Right lobe of liver (tissue), 4 donors: ENCODE measurements around the gene NOC2L.

Source experiments
- CTCF ChIP-seq, 4 donors: fragments of 200-600 bp in 3 of 4; fragments of 450-650 bp in 1 of 4; IDR thresholded peaks; one replicate each; pipeline versions ENCODE4 v1.5.1 to v1.8.0; 2016 to 2022; ENCODE audit warnings: antibody characterized with exemption in 4 of 4, mild to moderate bottlenecking in 2 of 4
- POLR2A ChIP-seq: fragments of 450-650 bp; IDR thresholded peaks from one replicate; pipeline ENCODE4 v1.6.1; 2017; ENCODE audit warnings: antibody characterized with exemption, mild to moderate bottlenecking
- donor health status: DM: no; HTN: no; CAD: no.
- donor health status: DM: no; HTN: no; CAD: no.
- donor health status: DM: no; HTN: yes; CAD: no.

- TF ChIP-seq CTCF (IDR thresholded peaks at IDR 0.05) (peak; percentile 31 to 46 (median 42)), POLR2A (no peak)
Observed at GRCh38 chr1:921011-921837, 37.8 kb downstream of the NOC2L start.
